Smooth muscle cell (in vitro differentiated cells): Measurements from ENCODE around the gene SLC4A1AP. TPM values are rescaled to one million over a fixed set of nuclear protein-coding genes. Genes with fewer than 3 reads are reported as not detected.

Experiments used
- DNase-seq: peaks from one replicate; lab custom pipeline; 2025; ENCODE audit not compliant: unreplicated experiment; lab: John Stamatoyannopoulos, UW
- H2AFZ ChIP-seq: fragments of 200-600 bp; sonication (generic); 2 replicates; pipeline ENCODE4 v1.6.0; 2016; ENCODE audit warnings: antibody characterized with exemption, low read depth, mild to moderate bottlenecking
- H3F3A ChIP-seq: fragments of 200-600 bp; sonication (generic); 2 replicates; pipeline ENCODE4 v1.6.0; 2017; ENCODE audit warnings: antibody characterized with exemption, low read depth
- H3K27ac ChIP-seq: fragments of 200-600 bp; sonication (generic); 2 replicates; pipeline ENCODE4 v1.5.1; 2016; ENCODE audit warnings: low read depth, mild to moderate bottlenecking
- H3K27me3 ChIP-seq: fragments of 200-600 bp; sonication (generic); 2 replicates; pipeline ENCODE4 v1.6.1; 2016; ENCODE audit warnings: low read depth, mild to moderate bottlenecking
- H3K36me3 ChIP-seq: fragments of 200-600 bp; sonication (generic); 2 replicates; pipeline ENCODE4 v1.5.1; 2016; ENCODE audit warnings: low read depth
- H3K4me1 ChIP-seq: fragments of 200-600 bp; sonication (generic); 2 replicates; pipeline ENCODE4 v1.5.1; 2016; ENCODE audit warnings: low read depth
- H3K4me2 ChIP-seq: fragments of 200-600 bp; sonication (generic); 2 replicates; pipeline ENCODE4 v1.6.0; 2016; ENCODE audit warnings: mild to moderate bottlenecking
- H3K4me3 ChIP-seq: fragments of 200-600 bp; sonication (generic); 2 replicates; pipeline ENCODE4 v1.5.1; 2016; ENCODE audit warnings: mild to moderate bottlenecking
- H3K79me2 ChIP-seq: fragments of 200-600 bp; sonication (generic); 2 replicates; pipeline ENCODE4 v1.6.0; 2016; ENCODE audit warnings: low read depth, mild to moderate bottlenecking
- H3K9ac ChIP-seq: fragments of 200-600 bp; sonication (generic); 2 replicates; pipeline ENCODE4 v1.6.0; 2016; ENCODE audit warnings: low read depth
- H3K9me3 ChIP-seq: fragments of 200-600 bp; sonication (generic); replicated peaks from 2 replicates; pipeline ENCODE4 v1.5.1; 2016; ENCODE audit warnings: low read depth
- H4K20me1 ChIP-seq: fragments of 200-600 bp; sonication (generic); 2 replicates; pipeline ENCODE4 v1.6.0; 2016; ENCODE audit warnings: low read depth
- WGBS: methylation state at CpG from one replicate; pipeline ENCODE4 v1.1.7; 2016; ENCODE audit warnings: low lambda C conversion rate; 5-methylcytosine and 5-hydroxymethylcytosine counted together
- polyA plus RNA-seq: library from polyadenylated mRNA; unstranded; fragments of >200 nt; fragmentation: Nextera tagmentation; extraction: Ambion mirVana; gene quantifications from 2 replicates; pipeline ENCODE4 v1.2.1, GENCODE V29; 2016
- total RNA-seq: library from RNA; depleted of rRNA; stranded (reverse); fragments of >200 nt; gene quantifications from 2 replicates; pipeline ENCODE4 v1.2.3, GENCODE V29; 2014
- TF ChIP-seq, protein P1 (sequence below): fragments of 200-600 bp; sonication (generic); IDR thresholded peaks from 2 replicates; pipeline ENCODE4 v1.5.1; 2017; ENCODE audit warnings: borderline replicate concordance, mild to moderate bottlenecking, antibody characterized with exemption; ENCODE audit not compliant: insufficient read depth, poor library complexity, severe bottlenecking

The SLC4A1AP gene
- total and polyA plus RNA-seq, 2 experiments from 2014 or later, result 26.2 to 27.5 TPM

DNA sequence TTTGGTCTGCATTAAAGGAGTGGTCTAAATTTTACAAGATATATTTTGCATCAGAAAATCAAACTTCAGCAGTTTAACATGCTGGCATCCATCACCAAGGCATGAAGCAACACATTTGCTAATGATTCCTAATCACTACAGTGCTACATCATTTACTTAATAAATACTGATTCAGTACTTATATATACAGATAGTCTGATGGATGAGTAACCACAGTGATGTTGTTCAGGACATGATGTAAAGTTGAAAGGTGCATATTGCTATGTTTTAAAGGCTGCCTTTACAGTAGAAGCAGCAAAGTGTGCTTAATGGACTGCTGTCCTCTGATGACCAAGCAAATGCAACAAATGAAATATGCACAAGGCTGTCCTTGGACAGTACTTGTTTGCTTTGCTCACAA lies 11.3 kb upstream of the SLC4A1AP start:
- Histone ChIP-seq H3K4me1 (no peaks in the 10 kb centered on the region), H3K36me3 (peaks cover 21% of the 10 kb centered on the region), H3F3A (peaks cover 4% of the 10 kb centered on the region), H3K9me3 (no peaks in the 10 kb centered on the region), H3K9ac (no peak overlapping the region), H3K27ac (no peak overlapping the region), H3K4me2 (no peak overlapping the region), H3K4me3 (no peak overlapping the region), H3K79me2 (no peaks in the 10 kb centered on the region), H2AFZ (no peak overlapping the region), H3K27me3 (no peaks in the 10 kb centered on the region), H4K20me1 (no peaks in the 10 kb centered on the region)
- TF ChIP-seq, protein P1, sequence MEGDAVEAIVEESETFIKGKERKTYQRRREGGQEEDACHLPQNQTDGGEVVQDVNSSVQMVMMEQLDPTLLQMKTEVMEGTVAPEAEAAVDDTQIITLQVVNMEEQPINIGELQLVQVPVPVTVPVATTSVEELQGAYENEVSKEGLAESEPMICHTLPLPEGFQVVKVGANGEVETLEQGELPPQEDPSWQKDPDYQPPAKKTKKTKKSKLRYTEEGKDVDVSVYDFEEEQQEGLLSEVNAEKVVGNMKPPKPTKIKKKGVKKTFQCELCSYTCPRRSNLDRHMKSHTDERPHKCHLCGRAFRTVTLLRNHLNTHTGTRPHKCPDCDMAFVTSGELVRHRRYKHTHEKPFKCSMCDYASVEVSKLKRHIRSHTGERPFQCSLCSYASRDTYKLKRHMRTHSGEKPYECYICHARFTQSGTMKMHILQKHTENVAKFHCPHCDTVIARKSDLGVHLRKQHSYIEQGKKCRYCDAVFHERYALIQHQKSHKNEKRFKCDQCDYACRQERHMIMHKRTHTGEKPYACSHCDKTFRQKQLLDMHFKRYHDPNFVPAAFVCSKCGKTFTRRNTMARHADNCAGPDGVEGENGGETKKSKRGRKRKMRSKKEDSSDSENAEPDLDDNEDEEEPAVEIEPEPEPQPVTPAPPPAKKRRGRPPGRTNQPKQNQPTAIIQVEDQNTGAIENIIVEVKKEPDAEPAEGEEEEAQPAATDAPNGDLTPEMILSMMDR, result no peak
- no peak for DNase-seq

DNA sequence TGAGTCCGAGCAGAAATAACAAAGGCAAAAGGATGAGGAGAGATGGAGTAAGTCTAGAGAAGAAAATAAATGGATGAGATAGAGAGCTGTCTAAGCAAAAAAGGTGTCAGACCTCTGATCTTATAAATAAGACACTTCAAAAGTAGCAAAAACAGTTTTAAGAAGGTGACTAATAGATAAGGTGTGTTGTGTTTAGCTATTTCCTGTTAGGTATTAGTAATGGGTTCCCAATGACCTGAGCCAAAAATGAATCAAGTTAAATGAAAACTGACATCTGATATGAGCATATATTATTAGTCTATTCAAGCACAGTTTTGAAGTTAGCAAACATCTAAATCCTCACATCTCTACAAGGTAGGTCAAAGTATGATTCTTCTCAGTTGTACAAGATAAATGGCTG lies 10.9 kb upstream of the SLC4A1AP start:
- Histone ChIP-seq H3K9ac (no peak overlapping the region), H3K27ac (no peak overlapping the region), H3K4me2 (no peak overlapping the region), H3K36me3 (peaks cover 21% of the 10 kb centered on the region), H3K4me3 (no peak overlapping the region), H3K27me3 (no peaks in the 10 kb centered on the region), H2AFZ (no peak overlapping the region), H3K4me1 (no peaks in the 10 kb centered on the region), H4K20me1 (no peaks in the 10 kb centered on the region), H3K9me3 (no peaks in the 10 kb centered on the region), H3F3A (peaks cover 4% of the 10 kb centered on the region), H3K79me2 (no peaks in the 10 kb centered on the region)
- DNase-seq, result no peak
- TF ChIP-seq, protein P1, result no peak
- 93% methylated on average over 1 of the region's 1 CpG for WGBS

DNA sequence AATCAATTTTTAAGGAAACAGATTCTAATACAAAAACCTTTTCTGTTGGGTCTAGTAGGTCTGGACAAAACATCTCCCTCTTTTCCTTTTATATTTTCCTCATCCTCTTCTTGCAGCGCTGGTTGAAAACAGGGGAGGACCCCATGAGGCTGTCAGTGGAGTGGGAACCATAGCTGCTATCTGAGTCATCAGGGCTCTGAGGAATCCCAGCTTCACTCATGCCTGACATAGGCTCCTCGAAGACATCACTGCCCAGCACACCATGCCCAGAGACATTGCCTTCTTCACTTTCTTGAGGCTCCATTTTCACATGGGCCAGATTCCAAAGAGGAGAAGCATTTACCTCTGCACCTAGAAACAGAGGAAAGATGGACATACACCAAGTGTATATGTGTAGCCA lies 10.3 kb upstream of the SLC4A1AP start:
- Histone ChIP-seq H4K20me1 (no peaks in the 10 kb centered on the region), H3K4me1 (no peaks in the 10 kb centered on the region), H3F3A (peaks cover 4% of the 10 kb centered on the region), H2AFZ (no peak overlapping the region), H3K27ac (no peak overlapping the region), H3K27me3 (no peaks in the 10 kb centered on the region), H3K9ac (no peak overlapping the region), H3K4me2 (no peak overlapping the region), H3K36me3 (peaks cover 21% of the 10 kb centered on the region), H3K9me3 (no peaks in the 10 kb centered on the region), H3K4me3 (no peak overlapping the region), H3K79me2 (no peaks in the 10 kb centered on the region)
- 84% methylated on average over 2 of the region's 2 CpGs for WGBS
- DNase-seq, result no peak
- TF ChIP-seq, protein P1, result no peak

DNA sequence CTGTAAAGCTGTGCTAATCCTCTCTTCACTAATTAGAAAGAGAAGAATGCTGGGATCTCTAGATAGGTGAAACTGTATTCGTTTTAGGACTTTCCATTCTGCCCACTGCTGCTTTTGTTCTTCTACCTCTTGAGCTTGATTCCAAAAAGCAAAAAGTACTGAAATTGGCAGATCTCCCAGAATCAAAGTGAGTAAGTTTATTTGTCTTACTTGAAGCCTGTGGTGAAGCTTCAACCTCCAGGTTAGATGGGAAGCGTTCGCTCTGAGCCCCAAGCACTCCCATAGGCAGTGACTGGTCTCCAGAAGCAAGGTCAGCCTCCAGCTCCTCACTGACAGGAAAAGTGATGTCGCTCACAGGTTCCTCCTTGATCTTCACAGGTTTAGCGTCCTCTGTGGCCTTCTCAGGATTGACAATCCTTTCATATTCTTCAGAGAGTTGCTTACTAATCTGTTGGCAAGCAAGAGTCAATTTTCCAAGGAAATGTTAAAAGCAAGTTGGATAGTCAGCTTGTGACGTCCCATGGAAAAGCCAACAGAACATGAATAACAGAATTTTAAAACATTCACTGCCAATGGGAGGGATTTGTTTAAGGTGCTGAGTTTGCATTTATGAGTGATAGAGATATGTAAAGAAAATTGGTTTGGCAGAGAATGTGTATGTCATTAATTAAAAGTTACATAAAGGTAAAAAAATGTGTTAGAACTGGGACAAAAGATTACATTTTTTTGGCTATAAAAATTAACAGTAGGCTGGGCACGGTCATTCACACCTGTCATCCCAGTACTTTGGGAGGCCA lies 8.3 kb upstream of the SLC4A1AP start:
- 97% methylated on average over 7 of the region's 7 CpGs for WGBS
- Histone ChIP-seq H4K20me1 (no peaks in the 10 kb centered on the region), H3K4me3 (no peak overlapping the region), H3K9ac (no peak overlapping the region), H2AFZ (no peak overlapping the region), H3K36me3 (peaks cover 25% of the 10 kb centered on the region), H3K27me3 (no peaks in the 10 kb centered on the region), H3K9me3 (no peaks in the 10 kb centered on the region), H3K4me2 (no peak overlapping the region), H3K79me2 (peaks cover 11% of the 10 kb centered on the region), H3F3A (no peaks in the 10 kb centered on the region), H3K27ac (no peak overlapping the region), H3K4me1 (no peaks in the 10 kb centered on the region)
- TF ChIP-seq, protein P1, result no peak
- no peak for DNase-seq
